ENCODE data around the gene ARHGEF19. TPM values are rescaled to one million over a fixed set of nuclear protein-coding genes. Genes with fewer than 3 reads are reported as not detected.
"Not testable (repeated sequence)": the region's sequence is repeated elsewhere in the genome, so short reads cannot be mapped to it uniquely, and the experiment has no call there.

The ARHGEF19 gene
- total RNA-seq, 4 donors from 2014 or later: 11.9 to 32.3 (median 17.5) TPM

GRCh38 chr1:16198444-16199156 is 13.9 kb downstream of the ARHGEF19 start:
- Histone ChIP-seq H3K27me3 (no peaks in the 10 kb centered on the region), H3K9me3 (no peaks in the 10 kb centered on the region), H3K27ac (no peak overlapping the region), H3K4me3 (replicated peaks in 1 of 3) (no peak overlapping the region), H3K36me3 (no peaks in the 10 kb centered on the region), H3K4me1 (no peaks in the 10 kb centered on the region)
- TF ChIP-seq POLR2A (IDR thresholded peaks at IDR 0.05): no peak
- intact Hi-C loops (cut with DNase I): no loop called here
- no peak for DNase-seq
- WGBS, 2 donors: 86 to 89% methylated on average over 1 to 4 of the region's 8 CpGs

GRCh38 chr1:16196874-16197273 is 15.6 kb downstream of the ARHGEF19 start:
- Histone ChIP-seq H3K27ac (no peak overlapping the region), H3K27me3 (no peaks in the 10 kb centered on the region), H3K36me3 (no peaks in the 10 kb centered on the region), H3K4me3 (replicated peaks in 1 of 3) (no peak overlapping the region), H3K9me3 (no peaks in the 10 kb centered on the region), H3K4me1 (peaks cover 4 to 5% of the 10 kb centered on the region in 2 donors)
- 63 to 100% methylated on average over 2 to 3 of the region's 3 CpGs for WGBS, 2 donors
- no peak for DNase-seq
- no peak for TF ChIP-seq POLR2A (IDR thresholded peaks at IDR 0.05)
- TF ChIP-seq CTCF (IDR thresholded peaks at IDR 0.05): no peak
- intact Hi-C loops (cut with DNase I): no loop called here

- H3K4me3 ChIP-seq (replicated peaks in 1 of 3); H3K27ac ChIP-seq; H3K9me3 ChIP-seq; H3K36me3 ChIP-seq; H3K27me3 ChIP-seq; intact Hi-C loops (cut with DNase I); DNase-seq: not testable (repeated sequence)
- peaks cover 10 to 11% of the 10 kb centered on the region in 2 donors for H3K4me1 ChIP-seq
- 94 to 97% methylated on average over 4 of the region's 4 CpGs for WGBS, 2 donors
These were observed 16.3 kb downstream of the ARHGEF19 start for GRCh38 chr1:16196139-16196538.

GRCh38 chr1:16195518-16195905 is 16.9 kb downstream of the ARHGEF19 start:
- WGBS, 2 donors: 90 to 93% methylated on average over 7 of the region's 7 CpGs
- Histone ChIP-seq H3K36me3 (no peaks in the 10 kb centered on the region), H3K4me1 (peaks cover 16 to 17% of the 10 kb centered on the region in 2 donors), H3K27ac (no peak overlapping the region), H3K4me3 (replicated peaks in 1 of 3) (no peak overlapping the region), H3K27me3 (no peaks in the 10 kb centered on the region), H3K9me3 (no peaks in the 10 kb centered on the region)
- DNase-seq: no peak
- TF ChIP-seq POLR2A (IDR thresholded peaks at IDR 0.05): no peak
- TF ChIP-seq CTCF (IDR thresholded peaks at IDR 0.05): no peak
- intact Hi-C loops (cut with DNase I): no loop called here

- 43 to 62% methylated on average over 5 to 6 of the region's 6 CpGs for WGBS, 2 donors
- Histone ChIP-seq H3K27ac (peak overlapping the region; percentile 63 to 73 (median 65)), H3K4me1 (peaks cover 35 to 48% of the 10 kb centered on the region in 2 donors), H3K4me3 (replicated peaks in 1 of 3) (no peak overlapping the region), H3K36me3 (no peaks in the 10 kb centered on the region), H3K9me3 (no peaks in the 10 kb centered on the region), H3K27me3 (no peaks in the 10 kb centered on the region)
- peak; percentile 78 to 88 for DNase-seq
- intact Hi-C loops (cut with DNase I): no loop called here
- TF ChIP-seq CTCF (IDR thresholded peaks at IDR 0.05) (no peak), POLR2A (IDR thresholded peaks at IDR 0.05) (no peak)
These were observed 20.4 kb downstream of the ARHGEF19 start for GRCh38 chr1:16191916-16192546.

- Histone ChIP-seq H3K4me3 (replicated peaks in 1 of 3) (no peak overlapping the region), H3K27ac (peak overlapping the region; percentile 63 to 73 (median 65)), H3K4me1 (peaks cover 35 to 48% of the 10 kb centered on the region in 2 donors), H3K27me3 (no peaks in the 10 kb centered on the region), H3K36me3 (no peaks in the 10 kb centered on the region), H3K9me3 (no peaks in the 10 kb centered on the region)
- intact Hi-C loops (cut with DNase I): no loop called here
- WGBS, 2 donors: 29 to 35% methylated on average over 1 of the region's 1 CpG
- peak; percentile 85 to 91 for DNase-seq
- no peak for TF ChIP-seq POLR2A (IDR thresholded peaks at IDR 0.05)
- TF ChIP-seq CTCF (IDR thresholded peaks at IDR 0.05): no peak
These were observed 21.1 kb downstream of the ARHGEF19 start for GRCh38 chr1:16191309-16191708.

Measured in thyroid gland (tissue), 4 donors.